Smooth muscle cell (in vitro differentiated cells): ENCODE data around the gene LRRK1. TPM values are rescaled to one million over a fixed set of nuclear protein-coding genes. Genes with fewer than 3 reads are reported as not detected.

Source experiments
- DNase-seq: peaks from one replicate; lab custom pipeline; 2025; ENCODE audit not compliant: unreplicated experiment; lab: John Stamatoyannopoulos, UW
- H2AFZ ChIP-seq: fragments of 200-600 bp; sonication (generic); 2 replicates; pipeline ENCODE4 v1.6.0; 2016; ENCODE audit warnings: antibody characterized with exemption, low read depth, mild to moderate bottlenecking
- H3F3A ChIP-seq: fragments of 200-600 bp; sonication (generic); 2 replicates; pipeline ENCODE4 v1.6.0; 2017; ENCODE audit warnings: antibody characterized with exemption, low read depth
- H3K27ac ChIP-seq: fragments of 200-600 bp; sonication (generic); 2 replicates; pipeline ENCODE4 v1.5.1; 2016; ENCODE audit warnings: low read depth, mild to moderate bottlenecking
- H3K27me3 ChIP-seq: fragments of 200-600 bp; sonication (generic); 2 replicates; pipeline ENCODE4 v1.6.1; 2016; ENCODE audit warnings: low read depth, mild to moderate bottlenecking
- H3K36me3 ChIP-seq: fragments of 200-600 bp; sonication (generic); 2 replicates; pipeline ENCODE4 v1.5.1; 2016; ENCODE audit warnings: low read depth
- H3K4me1 ChIP-seq: fragments of 200-600 bp; sonication (generic); 2 replicates; pipeline ENCODE4 v1.5.1; 2016; ENCODE audit warnings: low read depth
- H3K4me2 ChIP-seq: fragments of 200-600 bp; sonication (generic); 2 replicates; pipeline ENCODE4 v1.6.0; 2016; ENCODE audit warnings: mild to moderate bottlenecking
- H3K4me3 ChIP-seq: fragments of 200-600 bp; sonication (generic); 2 replicates; pipeline ENCODE4 v1.5.1; 2016; ENCODE audit warnings: mild to moderate bottlenecking
- H3K79me2 ChIP-seq: fragments of 200-600 bp; sonication (generic); 2 replicates; pipeline ENCODE4 v1.6.0; 2016; ENCODE audit warnings: low read depth, mild to moderate bottlenecking
- H3K9ac ChIP-seq: fragments of 200-600 bp; sonication (generic); 2 replicates; pipeline ENCODE4 v1.6.0; 2016; ENCODE audit warnings: low read depth
- H3K9me3 ChIP-seq: fragments of 200-600 bp; sonication (generic); replicated peaks from 2 replicates; pipeline ENCODE4 v1.5.1; 2016; ENCODE audit warnings: low read depth
- H4K20me1 ChIP-seq: fragments of 200-600 bp; sonication (generic); 2 replicates; pipeline ENCODE4 v1.6.0; 2016; ENCODE audit warnings: low read depth
- WGBS: methylation state at CpG from one replicate; pipeline ENCODE4 v1.1.7; 2016; ENCODE audit warnings: low lambda C conversion rate; 5-methylcytosine and 5-hydroxymethylcytosine counted together
- polyA plus RNA-seq: library from polyadenylated mRNA; unstranded; fragments of >200 nt; fragmentation: Nextera tagmentation; extraction: Ambion mirVana; gene quantifications from 2 replicates; pipeline ENCODE4 v1.2.1, GENCODE V29; 2016
- total RNA-seq: library from RNA; depleted of rRNA; stranded (reverse); fragments of >200 nt; gene quantifications from 2 replicates; pipeline ENCODE4 v1.2.3, GENCODE V29; 2014
- TF ChIP-seq, protein P1 (sequence below): fragments of 200-600 bp; sonication (generic); IDR thresholded peaks from 2 replicates; pipeline ENCODE4 v1.5.1; 2017; ENCODE audit warnings: borderline replicate concordance, mild to moderate bottlenecking, antibody characterized with exemption; ENCODE audit not compliant: insufficient read depth, poor library complexity, severe bottlenecking

Gene LRRK1
- total and polyA plus RNA-seq, 2 experiments from 2014 or later = 1.1 to 1.6 TPM

DNA sequence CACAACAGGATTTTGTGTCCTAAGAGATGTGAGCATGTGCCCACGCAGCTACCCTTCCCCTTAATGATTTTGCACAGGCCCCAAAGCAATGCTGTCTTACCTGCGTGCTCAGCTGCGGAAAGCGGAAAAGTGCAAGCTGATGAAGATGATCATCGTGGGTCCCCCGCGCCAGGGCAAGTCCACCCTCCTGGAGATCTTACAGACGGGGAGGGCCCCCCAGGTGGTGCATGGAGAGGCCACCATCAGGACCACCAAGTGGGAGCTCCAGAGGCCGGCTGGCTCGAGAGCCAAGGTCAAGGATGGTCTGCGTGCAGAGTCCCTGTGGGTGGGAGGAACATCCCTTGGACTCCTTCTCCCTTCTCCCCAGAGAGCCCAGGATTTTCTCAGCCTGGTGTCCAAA, 103.1 kb downstream of the LRRK1 start:
- TF ChIP-seq, protein P1, sequence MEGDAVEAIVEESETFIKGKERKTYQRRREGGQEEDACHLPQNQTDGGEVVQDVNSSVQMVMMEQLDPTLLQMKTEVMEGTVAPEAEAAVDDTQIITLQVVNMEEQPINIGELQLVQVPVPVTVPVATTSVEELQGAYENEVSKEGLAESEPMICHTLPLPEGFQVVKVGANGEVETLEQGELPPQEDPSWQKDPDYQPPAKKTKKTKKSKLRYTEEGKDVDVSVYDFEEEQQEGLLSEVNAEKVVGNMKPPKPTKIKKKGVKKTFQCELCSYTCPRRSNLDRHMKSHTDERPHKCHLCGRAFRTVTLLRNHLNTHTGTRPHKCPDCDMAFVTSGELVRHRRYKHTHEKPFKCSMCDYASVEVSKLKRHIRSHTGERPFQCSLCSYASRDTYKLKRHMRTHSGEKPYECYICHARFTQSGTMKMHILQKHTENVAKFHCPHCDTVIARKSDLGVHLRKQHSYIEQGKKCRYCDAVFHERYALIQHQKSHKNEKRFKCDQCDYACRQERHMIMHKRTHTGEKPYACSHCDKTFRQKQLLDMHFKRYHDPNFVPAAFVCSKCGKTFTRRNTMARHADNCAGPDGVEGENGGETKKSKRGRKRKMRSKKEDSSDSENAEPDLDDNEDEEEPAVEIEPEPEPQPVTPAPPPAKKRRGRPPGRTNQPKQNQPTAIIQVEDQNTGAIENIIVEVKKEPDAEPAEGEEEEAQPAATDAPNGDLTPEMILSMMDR = no peak
- peaks cover 7% of the 10 kb centered on the region for H3K4me1 ChIP-seq
- 87% methylated on average over 11 of the region's 11 CpGs for WGBS
- H3K36me3 ChIP-seq = no peaks in the 10 kb centered on the region
- H3K27ac ChIP-seq = no peak overlapping the region
- H3K9me3 ChIP-seq = no peaks in the 10 kb centered on the region
- no peaks in the 10 kb centered on the region for H3K27me3 ChIP-seq
- no peak for DNase-seq
- H3K9ac ChIP-seq = no peak overlapping the region
- peaks cover 3% of the 10 kb centered on the region for H3F3A ChIP-seq
- H3K4me3 ChIP-seq = no peak overlapping the region
- no peak overlapping the region for H2AFZ ChIP-seq
- H3K4me2 ChIP-seq = no peak overlapping the region
- no peaks in the 10 kb centered on the region for H4K20me1 ChIP-seq
- no peaks in the 10 kb centered on the region for H3K79me2 ChIP-seq

DNA sequence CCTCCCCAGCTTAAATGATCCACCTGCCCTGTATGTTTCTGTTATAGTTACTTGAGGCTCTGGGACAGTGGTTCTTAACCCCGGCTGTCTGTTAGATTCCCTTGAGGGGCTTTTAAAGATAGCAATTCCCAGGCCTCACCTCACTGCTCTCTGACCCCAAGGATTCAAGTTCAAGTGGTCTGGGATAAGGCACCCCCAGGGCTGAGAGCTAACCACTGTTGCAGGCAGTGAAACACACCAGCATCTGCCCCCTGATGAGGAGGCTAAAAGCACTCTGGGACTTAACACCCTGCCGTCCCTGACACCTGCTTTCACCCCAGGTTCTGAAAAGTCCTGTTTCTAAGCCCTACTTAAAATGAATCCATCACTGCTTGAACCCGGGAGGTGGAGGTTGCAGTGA, 103.7 kb downstream of the LRRK1 start:
- Histone ChIP-seq H3K4me3 (no peak overlapping the region), H3K9ac (no peak overlapping the region), H3K4me1 (peaks cover 7% of the 10 kb centered on the region), H3K27me3 (no peaks in the 10 kb centered on the region), H3K9me3 (no peaks in the 10 kb centered on the region), H2AFZ (no peak overlapping the region), H3K4me2 (no peak overlapping the region), H3K27ac (no peak overlapping the region), H3F3A (peaks cover 3% of the 10 kb centered on the region), H3K36me3 (no peaks in the 10 kb centered on the region), H3K79me2 (no peaks in the 10 kb centered on the region), H4K20me1 (no peaks in the 10 kb centered on the region)
- TF ChIP-seq, protein P1 = no peak
- WGBS = 88% methylated on average over 3 of the region's 3 CpGs
- DNase-seq = no peak

DNA sequence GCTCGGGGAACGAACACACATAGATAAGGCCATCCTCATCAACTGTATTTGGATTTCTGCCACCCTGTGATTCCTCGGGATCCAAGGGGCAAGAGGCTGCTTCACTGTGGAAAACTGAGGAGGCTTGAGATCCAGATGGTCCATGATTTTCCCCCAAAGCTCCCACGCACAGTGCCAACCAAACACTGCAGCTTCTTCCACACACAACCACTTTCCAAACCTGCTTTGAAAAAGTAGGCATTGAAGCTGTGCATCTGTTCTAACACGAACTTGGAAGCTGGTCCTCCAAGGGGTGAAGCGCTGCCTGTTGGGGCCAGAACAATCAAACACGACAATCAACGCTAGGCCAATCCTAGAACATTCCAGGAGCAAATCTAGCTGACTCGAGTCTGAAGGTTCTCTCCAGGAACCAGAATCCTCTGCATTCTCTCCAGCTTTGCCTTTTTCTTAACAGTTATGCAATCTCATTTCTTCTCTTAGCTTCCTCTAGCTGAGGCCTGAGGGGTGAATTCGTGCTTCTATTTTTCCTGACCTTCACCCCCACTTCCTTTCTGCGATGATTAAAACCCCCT, 104.4 kb downstream of the LRRK1 start:
- H4K20me1 ChIP-seq = no peaks in the 10 kb centered on the region
- H3K36me3 ChIP-seq = no peaks in the 10 kb centered on the region
- H3K4me3 ChIP-seq = no peak overlapping the region
- no peak overlapping the region for H3K9ac ChIP-seq
- TF ChIP-seq, protein P1 = no peak
- H3K9me3 ChIP-seq = no peaks in the 10 kb centered on the region
- no peak overlapping the region for H3K4me2 ChIP-seq
- no peak for DNase-seq
- H2AFZ ChIP-seq = peak overlapping the region; percentile 31
- no peaks in the 10 kb centered on the region for H3K79me2 ChIP-seq
- WGBS = 68% methylated on average over 11 of the region's 11 CpGs
- peaks cover 7% of the 10 kb centered on the region for H3K4me1 ChIP-seq
- peak overlapping the region; percentile 40 for H3K27ac ChIP-seq
- H3F3A ChIP-seq = peaks cover 3% of the 10 kb centered on the region
- H3K27me3 ChIP-seq = no peaks in the 10 kb centered on the region

DNA sequence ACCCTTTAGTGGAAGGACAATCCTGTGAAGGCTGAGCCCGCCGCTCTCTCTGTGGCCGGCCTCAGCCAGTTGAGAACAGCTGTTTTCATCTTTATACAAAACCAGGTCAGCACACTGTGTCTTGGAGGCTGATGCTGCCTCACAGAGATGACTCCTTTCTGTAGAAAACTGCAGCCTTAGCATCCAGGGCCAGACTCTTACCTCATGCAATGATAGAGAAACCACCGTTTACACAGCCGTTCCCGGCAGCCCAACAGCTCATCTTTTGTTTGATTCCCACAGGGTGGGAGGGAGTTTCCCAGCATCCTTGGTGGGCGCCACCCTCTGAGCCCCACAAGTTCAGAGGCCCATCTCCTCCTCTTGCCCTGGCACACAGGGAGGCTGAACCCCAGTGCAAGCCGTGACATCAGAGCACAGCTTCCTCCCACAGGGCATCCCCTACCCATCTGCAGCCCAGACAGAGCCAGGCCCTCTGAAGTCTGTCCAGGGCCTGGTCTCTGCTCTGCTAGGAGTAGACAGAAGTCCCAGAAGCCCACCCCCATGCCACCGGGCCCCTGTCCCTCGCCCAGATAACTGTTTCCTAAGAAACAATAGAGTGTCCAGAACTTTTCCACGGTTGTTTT, 105.0 kb downstream of the LRRK1 start:
- H4K20me1 ChIP-seq = no peaks in the 10 kb centered on the region
- 67% methylated on average over 11 of the region's 11 CpGs for WGBS
- H3K27ac ChIP-seq = peak overlapping the region; percentile 69

More for the DNA sequence above, 105.0 kb downstream of the LRRK1 start:
- Histone ChIP-seq H3K27me3 (no peaks in the 10 kb centered on the region), H3K9me3 (no peaks in the 10 kb centered on the region), H3K4me3 (no peak overlapping the region), H3K4me1 (peaks cover 7% of the 10 kb centered on the region), H3F3A (peaks cover 3% of the 10 kb centered on the region), H3K79me2 (no peaks in the 10 kb centered on the region), H3K9ac (no peak overlapping the region), H2AFZ (peak overlapping the region; percentile 31), H3K36me3 (no peaks in the 10 kb centered on the region), H3K4me2 (no peak overlapping the region)
- DNase-seq = no peak
- TF ChIP-seq, protein P1 = no peak
